D341Med (cell line): ENCODE results near the gene SRSF10.
"Not testable (repeated sequence)": the region's sequence is repeated elsewhere in the genome, so short reads cannot be mapped to it uniquely, and the experiment has no call there.

Experiments
- DNase-seq: peaks from one replicate; pipeline ENCODE4 v3.0.0; 2012; ENCODE audit warnings: low spot score

The SRSF10 gene

DNA sequence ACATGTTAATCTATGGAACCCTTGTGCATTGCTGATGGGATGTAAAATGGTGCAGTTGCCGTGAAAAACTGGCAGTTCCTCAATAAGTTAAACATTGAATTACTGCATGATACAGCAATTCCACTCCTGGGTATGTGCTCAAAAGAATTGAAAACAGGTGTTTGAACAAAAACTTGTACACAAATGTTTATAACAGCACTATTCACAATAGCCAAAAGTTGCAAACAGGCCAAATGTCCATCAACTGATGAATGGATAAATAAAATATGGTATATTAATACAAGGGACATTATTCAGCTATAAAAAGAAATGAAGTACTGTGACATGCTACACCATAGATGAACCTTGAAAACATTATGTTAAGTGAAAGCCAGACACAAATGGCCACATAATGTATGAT is 17.7 kb upstream of the SRSF10 start:
- no peak for DNase-seq

DNA sequence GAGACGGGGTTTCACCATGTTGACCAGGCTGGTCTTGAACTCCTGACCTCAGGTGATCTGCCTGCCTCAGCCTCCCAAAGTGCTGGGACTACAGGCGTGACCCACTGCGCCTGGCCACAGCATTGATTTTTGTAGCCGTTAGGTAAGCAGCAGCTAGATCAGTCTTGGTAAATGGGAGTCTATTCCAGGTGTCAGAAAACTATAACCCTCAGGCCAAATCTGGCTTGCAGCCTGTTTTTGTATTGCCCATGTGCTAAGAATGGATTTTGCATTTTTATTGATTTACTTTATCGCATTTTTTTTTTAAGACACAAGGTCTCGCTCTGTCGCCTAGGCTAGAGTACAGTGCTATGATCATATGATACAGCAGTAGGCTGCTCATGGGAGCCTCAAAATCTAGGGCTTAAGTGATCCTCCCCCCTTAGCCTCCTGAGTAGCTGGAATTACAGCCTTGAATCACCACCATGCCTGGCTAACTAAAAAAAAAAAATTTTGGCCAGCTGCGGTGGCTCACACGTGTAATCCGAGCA is 16.6 kb upstream of the SRSF10 start:
- DNase-seq, result no peak

DNA sequence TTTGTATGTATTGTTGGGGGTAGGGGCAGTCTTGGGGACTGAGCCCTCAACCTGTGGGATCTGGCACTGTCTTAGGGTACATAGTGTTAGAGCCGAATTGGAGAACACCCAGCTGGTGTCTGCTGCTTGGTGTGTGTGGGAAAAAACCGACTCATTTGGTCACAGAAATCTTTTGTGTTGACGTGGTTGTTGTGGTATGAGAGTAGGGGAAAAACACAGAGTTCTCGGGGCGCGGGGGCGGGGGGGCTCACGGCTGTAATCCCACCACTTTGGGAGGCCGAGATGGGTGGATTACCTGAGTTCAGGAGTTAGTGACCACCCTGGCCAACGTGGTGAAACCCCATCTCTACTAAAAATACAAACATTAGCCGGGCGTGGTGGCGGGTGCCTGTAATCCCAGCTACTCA is 15.3 kb upstream of the SRSF10 start:
- DNase-seq, result no peak

DNA sequence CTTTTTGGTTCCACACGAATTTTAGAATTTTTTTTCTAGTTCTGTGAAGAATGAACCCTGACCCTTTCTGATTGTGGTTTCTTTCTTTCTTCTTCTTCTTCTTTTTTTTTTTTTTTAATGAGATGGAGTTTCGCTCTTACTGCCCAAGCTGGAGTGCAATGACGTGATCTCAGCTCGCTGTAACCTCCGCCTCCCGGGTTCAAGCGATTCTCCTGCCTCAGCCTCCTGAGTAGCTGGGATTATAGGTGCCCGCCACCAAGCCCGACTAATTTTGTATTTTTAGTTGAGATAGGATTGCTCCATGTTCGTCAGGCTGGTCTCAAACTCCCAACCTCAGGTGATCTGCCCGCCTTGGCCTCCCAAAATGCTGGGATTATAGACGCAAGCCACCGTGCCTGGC is 11.9 kb upstream of the SRSF10 start:
- DNase-seq, result not testable (repeated sequence)

DNA sequence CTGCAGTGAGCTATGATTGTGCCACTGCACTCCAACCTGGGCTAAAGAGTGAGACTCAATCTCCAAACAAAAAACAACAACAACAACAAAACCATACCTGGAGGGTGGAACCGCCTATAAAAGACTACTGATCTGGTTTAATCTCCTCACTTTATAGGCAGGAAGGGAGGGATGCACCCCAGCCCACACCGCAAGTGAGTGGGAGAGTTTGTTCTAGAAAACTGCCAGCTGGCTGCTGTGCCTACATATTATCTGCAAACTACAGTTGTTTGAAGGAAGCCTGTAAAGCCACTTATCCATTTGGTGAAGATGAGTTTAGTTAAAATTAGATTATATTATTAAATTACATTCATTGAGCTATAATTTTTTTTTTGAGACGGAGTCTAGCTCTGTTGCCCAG is 9.1 kb upstream of the SRSF10 start:
- no peak for DNase-seq

DNA sequence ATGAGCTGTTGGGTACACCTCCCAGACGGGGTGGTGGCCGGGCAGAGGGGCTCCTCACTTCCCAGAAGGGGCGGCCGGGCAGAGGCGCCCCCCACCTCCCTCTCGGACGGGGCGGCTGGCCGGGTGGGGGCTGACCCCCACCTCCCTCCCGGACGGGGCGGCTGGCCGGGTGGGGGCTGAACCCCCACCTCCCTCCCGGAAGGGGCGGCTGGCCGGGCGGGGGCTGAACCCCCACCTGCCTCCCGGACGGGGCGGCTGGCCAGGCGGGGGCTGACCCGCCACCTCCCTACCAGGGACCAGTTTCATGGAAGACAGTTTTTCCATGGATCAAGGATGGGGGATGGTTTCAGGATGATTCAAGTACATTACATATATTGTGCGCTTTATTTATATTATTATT is 6.9 kb upstream of the SRSF10 start:
- DNase-seq, result not testable (repeated sequence)

DNA sequence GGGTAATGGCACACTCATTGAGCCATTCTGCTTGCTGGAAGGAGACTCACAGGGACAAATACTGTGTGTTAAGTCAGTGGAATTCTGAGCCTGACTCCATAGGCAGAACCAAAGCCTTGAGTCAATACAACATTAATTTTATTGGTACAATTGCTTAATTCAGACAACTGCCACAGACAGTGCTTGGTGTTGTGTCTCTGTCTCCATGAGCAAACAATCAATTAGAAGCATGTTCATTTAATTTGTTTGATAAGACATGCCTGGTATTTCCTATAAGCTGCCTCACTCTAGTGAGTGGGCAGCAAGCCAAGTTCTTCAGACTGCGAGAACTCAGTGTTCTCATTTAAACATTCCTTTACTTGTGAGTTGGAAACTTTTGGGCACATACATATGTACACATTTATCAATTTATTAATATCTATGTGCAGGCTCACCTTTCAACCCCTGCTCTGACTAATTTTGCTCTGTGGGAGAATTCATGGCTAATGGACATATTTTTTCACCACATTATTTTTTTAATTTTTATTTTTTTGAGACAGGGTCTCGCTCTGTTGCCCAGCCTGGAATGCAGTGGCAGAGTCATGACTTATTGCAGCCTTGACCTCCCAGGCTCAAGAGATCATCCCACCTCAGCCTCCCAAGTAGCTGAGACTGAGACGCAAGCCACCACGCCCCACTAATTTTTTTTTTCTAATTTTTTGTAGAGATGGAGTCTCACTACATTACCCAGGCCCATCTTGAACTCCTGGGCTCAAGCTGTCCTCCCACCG is 4.5 kb upstream of the SRSF10 start:
- no peak for DNase-seq

DNA sequence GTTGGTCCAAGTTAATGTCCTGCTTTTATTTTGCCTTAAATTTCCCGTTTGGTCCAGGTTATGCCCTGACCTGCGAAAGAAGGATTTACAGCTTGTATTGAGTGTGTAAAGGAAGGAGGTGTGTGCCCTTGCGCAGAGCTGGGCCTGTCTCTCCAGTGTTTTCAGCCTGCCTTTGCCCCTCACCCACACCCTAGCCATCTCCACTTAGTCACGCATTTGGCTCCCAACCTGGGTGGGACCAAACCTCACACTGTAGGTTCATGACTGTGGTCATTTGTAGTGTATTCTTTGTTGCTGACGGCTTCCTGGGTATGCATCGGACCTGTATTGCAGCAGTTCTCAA is 572 bp upstream of the SRSF10 start:
- peak; percentile 37 for DNase-seq

DNA sequence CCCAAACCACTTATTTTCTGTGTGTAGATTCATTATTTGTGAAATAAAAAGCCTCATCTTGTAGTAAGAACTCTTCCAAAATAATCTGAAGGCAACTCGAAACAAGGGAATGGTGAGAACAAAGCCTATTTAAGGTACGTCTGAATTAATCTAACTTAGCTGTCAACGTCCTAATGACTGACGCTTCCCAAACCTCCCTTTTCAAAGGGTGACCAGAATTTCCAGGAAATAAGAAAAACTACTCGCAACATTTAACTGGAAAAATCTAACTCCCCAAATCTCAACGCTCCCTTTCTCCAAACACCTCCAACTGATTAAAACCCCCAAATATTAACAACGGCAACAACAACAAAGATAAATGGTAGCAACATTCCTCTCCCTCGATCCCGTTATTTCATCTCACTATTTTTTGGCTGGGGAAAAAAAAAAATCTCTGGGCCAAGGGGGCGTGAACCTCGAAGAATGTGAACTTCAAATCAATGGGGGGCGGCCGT is 693 bp downstream of the SRSF10 start:
- DNase-seq, result no peak

DNA sequence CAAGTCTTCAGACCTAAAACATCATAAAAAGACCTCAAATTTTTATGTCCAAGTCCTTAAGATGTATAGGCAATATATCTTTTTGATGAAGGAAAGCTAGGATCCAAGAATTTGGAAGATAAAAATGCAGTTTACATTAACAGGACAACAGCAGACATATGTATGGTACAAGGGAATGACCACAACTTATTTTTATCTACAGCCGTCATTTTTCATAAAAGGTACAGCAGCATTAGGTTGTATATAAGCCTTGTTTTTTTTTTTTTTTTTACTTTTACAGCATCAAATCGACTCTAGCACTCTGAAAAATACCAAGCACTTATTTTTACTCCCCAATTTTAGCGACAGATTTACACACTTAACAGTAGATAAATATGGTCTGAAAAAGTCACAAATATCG is 1.3 kb downstream of the SRSF10 start:
- DNase-seq, result no peak

DNA sequence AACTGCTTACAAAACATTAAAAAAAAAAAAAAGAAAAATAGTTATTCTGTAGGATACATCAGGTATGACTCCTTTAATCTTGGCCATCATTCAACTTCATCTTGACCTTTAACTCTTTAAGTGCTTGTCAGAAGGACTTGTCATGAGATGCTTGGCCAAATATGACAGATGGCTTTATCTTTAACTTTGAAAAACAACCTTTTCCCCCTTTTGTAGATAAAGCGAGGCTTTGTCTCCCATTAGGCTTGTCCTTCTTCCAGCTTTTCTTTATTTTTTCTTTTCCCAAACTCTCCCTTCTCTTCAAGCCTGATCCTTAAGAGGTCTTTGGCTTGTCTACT is 2.3 kb downstream of the SRSF10 start:
- no peak for DNase-seq

DNA sequence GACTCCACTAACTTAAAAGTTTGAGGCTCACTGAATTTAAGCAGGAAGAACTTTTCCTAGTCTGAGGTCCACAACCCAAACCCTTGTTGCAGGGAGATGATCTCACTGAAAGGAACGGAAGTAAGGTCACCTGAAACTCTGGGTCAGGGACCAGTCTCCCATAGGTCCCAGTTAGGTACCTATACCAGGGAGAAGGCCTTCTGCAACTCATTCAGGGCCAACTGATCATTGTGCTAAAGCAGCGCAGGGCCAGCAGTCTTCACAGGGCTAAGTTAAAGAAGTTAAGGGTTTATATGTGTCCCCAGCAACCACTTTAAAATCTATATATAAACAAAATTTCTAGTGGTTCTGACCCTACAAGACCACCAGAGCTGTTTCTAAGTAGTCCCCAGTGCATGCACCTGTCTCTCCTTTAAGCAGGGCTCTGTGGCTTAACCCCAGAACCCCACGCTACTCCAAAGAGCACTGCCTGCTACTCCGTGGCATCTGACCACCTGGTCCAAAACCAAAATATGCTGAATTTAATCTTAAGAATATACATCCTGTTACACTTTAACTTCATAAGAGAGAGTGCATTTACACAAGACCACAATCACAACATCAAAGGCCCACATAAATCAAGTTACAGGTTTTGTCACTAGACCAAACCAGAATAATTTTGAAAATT is 2.8 kb downstream of the SRSF10 start:
- no peak for DNase-seq

DNA sequence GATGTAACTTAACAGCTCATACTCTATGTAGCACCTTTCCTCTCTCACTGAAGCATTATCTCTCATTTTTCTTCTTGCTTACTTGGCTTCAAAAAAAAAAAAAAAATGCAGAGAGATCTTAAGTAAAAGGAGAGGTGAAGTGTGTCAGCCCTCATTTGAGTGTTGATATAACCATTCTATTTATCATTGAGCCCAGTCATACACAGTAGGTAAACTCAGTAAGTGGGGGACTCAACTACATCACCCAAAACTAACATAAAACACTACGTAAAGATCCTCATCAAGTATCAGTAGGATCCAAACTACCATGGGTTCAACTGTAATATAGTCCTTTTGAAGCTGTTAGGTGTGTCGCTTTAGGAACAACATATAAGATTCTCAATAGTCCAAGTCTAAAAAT is 12.3 kb downstream of the SRSF10 start:
- DNase-seq, result no peak

DNA sequence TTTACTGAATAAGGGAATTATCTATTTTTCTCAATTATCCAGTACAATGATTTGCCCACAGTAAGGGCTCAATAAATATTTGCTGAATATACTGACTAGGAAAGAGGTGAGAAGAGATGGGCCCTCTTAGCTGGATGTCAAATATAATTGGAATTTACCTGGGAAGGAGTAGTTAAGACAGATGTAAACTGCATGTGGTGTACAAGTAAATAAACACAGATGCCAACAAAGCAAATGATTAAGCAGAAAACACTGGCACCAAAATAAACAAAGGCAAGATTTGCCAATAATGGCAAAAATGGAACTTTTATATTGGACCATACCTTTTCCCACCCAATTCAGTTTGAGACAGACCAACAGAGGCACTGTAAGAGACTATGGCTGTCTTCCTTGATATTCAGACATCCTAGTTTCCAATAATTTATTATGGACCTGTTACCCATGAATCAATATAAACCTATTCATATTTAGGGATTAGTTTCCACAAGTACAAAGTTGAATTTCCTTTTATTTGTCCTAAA is 13.1 kb downstream of the SRSF10 start:
- DNase-seq, result no peak

DNA sequence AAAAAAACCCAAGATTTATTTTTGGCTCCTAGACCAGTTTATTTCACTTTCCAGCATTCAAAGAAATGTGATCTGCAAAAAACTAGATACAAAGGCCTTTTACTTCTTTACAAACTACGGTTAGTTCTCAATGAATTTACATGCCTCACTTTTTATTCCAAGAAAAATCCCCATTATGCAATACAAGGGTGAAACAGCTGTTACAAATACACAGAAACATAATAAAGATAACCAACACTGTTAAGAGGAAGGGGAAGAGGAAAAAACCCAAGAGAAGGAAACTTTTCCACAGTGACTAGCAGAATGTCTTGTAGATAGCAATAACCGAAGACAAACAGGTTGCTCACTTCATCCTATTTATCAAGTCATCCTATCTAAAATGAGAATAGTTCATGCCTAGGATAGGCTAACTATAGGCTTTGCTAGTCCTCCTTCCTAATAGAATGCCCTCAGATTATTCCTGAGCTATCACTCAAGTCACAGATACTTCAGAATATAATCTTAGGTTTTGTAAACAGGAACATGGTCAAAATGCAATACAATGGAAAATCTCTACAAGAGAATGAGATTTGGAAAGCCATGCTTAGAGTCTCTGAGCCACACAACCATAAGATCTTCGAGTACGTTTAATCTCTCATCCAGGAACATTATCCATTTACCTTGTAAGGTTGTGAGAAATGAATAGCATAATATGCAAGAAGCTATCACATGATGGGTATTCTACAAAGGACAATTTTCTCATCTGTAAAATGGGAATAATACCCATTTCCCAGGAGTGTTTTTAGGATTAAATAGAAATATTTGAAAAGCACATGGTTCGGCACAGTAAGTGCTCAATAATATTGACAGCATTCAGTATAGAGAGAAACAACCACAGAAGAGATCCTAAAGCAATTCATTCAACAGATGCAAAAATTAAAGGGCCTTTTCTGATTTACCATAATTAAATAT is 15.1 kb downstream of the SRSF10 start:
- DNase-seq, result no peak

DNA sequence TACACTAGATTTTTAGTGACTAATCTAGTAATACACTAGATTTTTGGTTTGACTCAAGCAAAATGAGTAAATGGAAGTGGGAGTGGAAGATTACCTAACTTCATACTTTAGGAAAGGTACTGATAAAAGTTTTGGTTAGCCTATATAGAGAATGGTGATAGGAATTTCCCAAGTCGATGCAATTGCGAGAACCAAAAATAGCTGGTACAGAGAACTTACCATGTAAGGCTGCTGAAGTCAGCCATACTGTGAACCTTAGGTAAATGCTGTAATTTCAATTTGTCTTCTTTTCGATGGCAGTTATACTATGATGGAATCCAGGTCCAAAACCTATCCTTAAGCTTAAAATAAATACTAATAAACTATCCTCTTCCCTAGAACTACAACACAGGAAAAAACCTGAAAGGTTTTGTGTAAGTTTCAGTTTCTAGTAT is 15.9 kb downstream of the SRSF10 start:
- DNase-seq, result no peak

DNA sequence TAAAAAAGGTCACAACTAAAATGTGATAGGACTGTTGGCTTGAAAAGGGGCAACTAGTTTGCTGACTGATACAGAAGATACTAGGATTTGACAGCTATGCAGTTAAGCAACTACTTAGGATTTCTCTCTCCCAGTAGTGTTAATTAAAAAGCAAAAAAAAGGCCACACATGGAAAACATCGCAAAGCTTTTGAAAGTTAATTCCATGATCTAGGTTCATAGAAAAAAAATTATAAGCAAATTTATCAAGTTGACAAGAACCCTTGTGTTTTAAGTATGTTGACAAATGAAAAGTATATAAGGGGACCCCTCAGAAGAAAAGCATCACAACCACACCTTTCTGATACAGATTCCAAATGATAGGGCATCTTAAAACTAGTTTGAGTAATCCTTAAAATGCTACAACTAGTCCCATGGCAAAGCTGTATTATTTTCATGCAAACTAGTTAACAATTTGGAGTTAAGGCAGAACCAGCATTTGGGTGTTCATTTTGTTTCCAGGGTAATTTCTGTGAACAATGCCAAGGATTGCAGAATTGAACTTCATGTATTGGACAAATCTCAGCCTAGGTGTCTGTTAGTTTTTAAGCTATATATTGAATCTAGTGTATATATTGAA is 16.4 kb downstream of the SRSF10 start:
- no peak for DNase-seq

DNA sequence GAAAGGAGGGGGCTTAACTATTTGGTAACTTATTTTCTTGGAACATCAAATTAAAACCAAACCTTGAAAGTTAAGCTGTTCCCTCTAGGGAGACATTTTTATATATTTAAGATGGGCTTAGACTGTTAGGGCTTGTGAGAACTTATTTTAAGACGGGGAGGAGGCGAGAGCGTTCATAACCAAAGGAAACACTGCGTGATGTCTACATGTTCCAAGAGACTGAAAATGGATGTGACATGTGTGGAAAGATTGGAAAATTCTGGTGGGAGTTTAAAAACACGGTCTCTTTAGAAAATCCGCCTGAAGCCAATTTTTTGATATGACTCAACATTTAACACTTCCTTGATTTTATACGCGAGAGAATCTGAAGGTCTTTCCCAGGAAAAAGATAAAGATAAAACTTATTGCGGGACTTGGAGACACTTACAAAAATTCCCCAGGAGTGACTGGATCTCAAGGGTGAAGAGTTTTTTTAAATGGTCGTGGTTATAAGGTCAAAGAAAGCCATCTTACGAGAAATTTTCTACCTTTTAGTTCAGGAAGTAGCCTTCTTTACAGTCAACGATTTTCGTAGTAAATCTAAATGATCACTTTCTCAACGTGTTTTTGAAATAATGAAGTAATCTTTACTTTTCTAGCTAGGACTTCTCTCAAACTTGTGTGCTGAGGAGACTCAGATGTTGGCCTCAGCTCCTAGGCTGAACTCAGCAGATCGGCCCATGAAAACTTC is 19.7 kb downstream of the SRSF10 start:
- DNase-seq, result no peak

DNA sequence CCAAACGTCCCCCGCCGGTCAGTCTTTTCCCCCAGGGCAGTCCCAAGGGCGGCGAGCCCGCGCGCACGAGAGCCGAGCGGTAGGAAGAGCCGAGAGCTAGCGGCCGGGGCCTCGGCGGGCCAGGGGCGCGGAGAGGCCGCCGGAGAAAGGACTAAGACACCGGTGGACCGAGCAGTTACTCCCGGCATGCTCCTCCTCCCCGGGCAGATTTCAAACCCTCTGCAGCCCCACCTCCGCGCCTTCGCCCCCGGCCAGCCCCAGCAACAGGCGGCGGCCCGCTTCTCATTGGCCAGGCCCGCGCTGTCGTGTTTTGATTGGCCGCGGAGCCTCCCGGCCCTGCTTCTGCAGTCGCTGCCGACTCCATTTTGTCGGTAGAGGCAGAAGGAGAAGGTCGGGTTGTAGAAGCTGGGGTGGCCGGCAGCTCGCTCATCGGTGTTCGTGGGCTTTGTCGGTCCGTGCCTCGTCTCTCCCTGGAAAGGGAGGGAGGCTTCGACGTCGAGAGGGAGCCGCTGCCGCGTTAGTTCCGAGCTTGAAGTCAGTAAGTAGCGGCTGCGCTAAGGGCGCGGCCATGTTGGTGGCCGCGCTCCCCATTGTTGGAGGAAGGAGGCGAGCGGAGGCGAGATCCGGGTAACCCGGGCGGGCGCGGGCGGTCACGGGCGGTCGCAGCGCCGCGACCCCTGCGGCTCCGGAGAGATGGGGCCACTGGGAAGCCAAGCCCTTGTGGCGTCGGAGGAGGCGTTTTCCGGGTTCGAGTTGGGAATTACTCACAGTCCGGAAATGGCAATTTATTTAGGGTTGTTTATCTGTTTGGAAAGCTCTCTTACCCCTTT is 20.5 kb downstream of the SRSF10 start, which contains the start of gene PNRC2:
TSS of gene PNRC2 (plus strand) at position 368 of the 830 bp plus-strand sequence. CDS start 1,630 bp downstream, outside the sequence.
- DNase-seq, result peak; percentile 97
